ENCODE data around the gene ABCB9.

DNA sequence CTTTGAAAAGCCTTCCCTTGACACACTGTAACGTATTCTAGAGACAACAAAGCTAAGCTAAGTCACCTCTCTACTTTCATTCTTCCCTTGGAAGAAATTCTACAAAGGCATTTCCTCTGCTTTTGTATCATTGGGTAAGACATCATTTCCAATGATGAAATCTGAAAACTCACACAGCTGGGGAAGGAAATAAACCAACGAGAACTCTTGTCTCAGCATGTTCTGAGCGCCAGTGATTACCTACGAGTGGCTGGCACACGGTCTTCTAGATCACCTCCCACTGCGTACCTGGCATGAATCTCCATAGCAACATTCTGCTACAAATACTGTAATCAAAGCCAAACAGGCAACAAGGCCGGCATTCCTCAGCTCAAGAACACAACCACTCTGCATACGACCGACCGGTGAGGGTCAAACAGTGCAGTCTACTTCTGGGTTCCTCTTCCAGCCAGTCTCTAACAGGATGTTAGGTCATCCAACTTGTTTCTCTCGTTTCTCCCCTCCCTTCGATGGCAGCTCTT is 78.0 kb downstream of the ABCB9 start:
- TF ChIP-seq, protein P1, sequence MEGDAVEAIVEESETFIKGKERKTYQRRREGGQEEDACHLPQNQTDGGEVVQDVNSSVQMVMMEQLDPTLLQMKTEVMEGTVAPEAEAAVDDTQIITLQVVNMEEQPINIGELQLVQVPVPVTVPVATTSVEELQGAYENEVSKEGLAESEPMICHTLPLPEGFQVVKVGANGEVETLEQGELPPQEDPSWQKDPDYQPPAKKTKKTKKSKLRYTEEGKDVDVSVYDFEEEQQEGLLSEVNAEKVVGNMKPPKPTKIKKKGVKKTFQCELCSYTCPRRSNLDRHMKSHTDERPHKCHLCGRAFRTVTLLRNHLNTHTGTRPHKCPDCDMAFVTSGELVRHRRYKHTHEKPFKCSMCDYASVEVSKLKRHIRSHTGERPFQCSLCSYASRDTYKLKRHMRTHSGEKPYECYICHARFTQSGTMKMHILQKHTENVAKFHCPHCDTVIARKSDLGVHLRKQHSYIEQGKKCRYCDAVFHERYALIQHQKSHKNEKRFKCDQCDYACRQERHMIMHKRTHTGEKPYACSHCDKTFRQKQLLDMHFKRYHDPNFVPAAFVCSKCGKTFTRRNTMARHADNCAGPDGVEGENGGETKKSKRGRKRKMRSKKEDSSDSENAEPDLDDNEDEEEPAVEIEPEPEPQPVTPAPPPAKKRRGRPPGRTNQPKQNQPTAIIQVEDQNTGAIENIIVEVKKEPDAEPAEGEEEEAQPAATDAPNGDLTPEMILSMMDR (IDR thresholded peaks at IDR 0.05), result no peak
- TF ChIP-seq, protein P2, sequence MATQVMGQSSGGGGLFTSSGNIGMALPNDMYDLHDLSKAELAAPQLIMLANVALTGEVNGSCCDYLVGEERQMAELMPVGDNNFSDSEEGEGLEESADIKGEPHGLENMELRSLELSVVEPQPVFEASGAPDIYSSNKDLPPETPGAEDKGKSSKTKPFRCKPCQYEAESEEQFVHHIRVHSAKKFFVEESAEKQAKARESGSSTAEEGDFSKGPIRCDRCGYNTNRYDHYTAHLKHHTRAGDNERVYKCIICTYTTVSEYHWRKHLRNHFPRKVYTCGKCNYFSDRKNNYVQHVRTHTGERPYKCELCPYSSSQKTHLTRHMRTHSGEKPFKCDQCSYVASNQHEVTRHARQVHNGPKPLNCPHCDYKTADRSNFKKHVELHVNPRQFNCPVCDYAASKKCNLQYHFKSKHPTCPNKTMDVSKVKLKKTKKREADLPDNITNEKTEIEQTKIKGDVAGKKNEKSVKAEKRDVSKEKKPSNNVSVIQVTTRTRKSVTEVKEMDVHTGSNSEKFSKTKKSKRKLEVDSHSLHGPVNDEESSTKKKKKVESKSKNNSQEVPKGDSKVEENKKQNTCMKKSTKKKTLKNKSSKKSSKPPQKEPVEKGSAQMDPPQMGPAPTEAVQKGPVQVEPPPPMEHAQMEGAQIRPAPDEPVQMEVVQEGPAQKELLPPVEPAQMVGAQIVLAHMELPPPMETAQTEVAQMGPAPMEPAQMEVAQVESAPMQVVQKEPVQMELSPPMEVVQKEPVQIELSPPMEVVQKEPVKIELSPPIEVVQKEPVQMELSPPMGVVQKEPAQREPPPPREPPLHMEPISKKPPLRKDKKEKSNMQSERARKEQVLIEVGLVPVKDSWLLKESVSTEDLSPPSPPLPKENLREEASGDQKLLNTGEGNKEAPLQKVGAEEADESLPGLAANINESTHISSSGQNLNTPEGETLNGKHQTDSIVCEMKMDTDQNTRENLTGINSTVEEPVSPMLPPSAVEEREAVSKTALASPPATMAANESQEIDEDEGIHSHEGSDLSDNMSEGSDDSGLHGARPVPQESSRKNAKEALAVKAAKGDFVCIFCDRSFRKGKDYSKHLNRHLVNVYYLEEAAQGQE (IDR thresholded peaks at IDR 0.05; ENCODE audit: insufficient read depth in 1 of 2, low read depth in 2 of 2, low read length in 1 of 2), result no peak
- TF ChIP-seq POLR2AphosphoS5 (IDR thresholded peaks at IDR 0.05; ENCODE audit: low read depth, low read length) (no peak), TCF7L2 (IDR thresholded peaks at IDR 0.05; ENCODE audit: low read depth, low read length) (no peak)
